Loucy (cell line): ENCODE data around the gene SEC24B.

Source experiments
- EZH2phosphoT487 ChIP-seq: fragments of 200-600 bp; IDR thresholded peaks from 2 replicates; pipeline ENCODE4 v1.6.1; 2018; ENCODE audit warnings: antibody characterized with exemption, mild to moderate bottlenecking, moderate library complexity, borderline replicate concordance
- TF ChIP-seq, protein P1 (sequence below): fragments of 200-600 bp; sonication (generic); conservative IDR thresholded peaks from 2 replicates; pipeline ENCODE4 v1.5.1; 2014; ENCODE audit warnings: mild to moderate bottlenecking, antibody characterized with exemption, low read length

DNA sequence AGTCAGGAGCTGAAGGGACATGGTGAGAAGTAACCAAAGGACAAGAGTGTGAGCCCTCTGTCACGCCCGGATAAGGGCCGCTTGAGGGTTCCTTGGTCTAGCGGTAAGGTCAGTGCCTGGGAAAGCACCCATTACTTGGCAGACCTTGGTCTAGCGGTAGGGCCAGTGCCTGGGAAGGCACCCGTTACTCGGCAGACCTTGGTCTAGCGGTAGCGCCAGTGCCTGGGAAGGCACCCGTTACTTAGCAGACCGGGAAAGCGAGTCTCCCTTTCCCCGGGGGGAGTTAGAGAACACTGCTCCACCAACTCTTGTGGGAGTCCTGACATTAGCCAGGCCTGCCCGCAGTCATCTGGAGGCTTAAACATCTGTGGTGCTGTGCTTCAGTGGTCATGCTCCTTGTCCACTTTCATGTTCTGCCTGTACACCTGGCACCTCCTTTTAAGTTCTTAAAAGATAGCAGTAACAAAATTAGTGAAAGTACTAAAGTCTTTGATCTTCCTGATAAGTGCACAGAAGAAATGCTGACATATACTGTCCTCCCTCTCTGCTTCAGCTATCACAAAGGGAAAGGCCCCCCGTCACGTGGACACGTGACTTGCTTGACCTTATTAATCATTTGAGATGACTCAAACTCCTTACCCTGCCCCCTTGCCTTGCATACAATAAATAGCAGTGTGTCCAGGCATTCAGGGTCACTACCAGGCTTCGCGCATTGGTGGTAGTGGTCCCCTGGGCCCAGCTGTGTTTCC lies 9.3 kb upstream of the SEC24B start:
- TF ChIP-seq, protein P1, sequence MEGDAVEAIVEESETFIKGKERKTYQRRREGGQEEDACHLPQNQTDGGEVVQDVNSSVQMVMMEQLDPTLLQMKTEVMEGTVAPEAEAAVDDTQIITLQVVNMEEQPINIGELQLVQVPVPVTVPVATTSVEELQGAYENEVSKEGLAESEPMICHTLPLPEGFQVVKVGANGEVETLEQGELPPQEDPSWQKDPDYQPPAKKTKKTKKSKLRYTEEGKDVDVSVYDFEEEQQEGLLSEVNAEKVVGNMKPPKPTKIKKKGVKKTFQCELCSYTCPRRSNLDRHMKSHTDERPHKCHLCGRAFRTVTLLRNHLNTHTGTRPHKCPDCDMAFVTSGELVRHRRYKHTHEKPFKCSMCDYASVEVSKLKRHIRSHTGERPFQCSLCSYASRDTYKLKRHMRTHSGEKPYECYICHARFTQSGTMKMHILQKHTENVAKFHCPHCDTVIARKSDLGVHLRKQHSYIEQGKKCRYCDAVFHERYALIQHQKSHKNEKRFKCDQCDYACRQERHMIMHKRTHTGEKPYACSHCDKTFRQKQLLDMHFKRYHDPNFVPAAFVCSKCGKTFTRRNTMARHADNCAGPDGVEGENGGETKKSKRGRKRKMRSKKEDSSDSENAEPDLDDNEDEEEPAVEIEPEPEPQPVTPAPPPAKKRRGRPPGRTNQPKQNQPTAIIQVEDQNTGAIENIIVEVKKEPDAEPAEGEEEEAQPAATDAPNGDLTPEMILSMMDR = no peak
- no peak for TF ChIP-seq EZH2phosphoT487
